ENCODE data around the gene MYRIP. TPM values are rescaled to one million over a fixed set of nuclear protein-coding genes. Genes with fewer than 3 reads are reported as not detected.

The MYRIP gene
- total and polyA plus RNA-seq, 7 experiments from 2014 or later: not detected

GRCh38 chr3:40304352-40304751 lies 494.9 kb downstream of the MYRIP start:
- DNase-seq (no peak), ATAC-seq (no peak)
- H3K4me3 ChIP-seq (ENCODE audit: low read length): no peak overlapping the region
- peaks cover 0 to 9% (median 0%) of the 10 kb centered on the region in 11 donors for H3K9me3 Mint-ChIP-seq
- no peak overlapping the region for H3K27ac Mint-ChIP-seq
- no peaks in the 10 kb centered on the region for H3K27me3 Mint-ChIP-seq
- H3K4me3 Mint-ChIP-seq: no peak overlapping the region
- peaks cover 5 to 6% of the 10 kb centered on the region in 2 donors for H3K4me1 ChIP-seq (ENCODE audit: control insufficient read depth in 2 of 2, insufficient read depth in 2 of 2, low read length in 2 of 2)
- H3K27ac ChIP-seq (ENCODE audit: low read depth, low read length): no peak overlapping the region
- no peaks in the 10 kb centered on the region for H3K9me3 ChIP-seq (ENCODE audit: control insufficient read depth in 2 of 3, low read length in 3 of 3)
- POLR2A ChIA-PET: interaction anchor here (0.6 kb wide), 1 partner anchor 1696 kb away, joined by 4 read pairs; no protein-coding TSS in a partner anchor
- peaks cover 0 to 8% (median 6%) of the 10 kb centered on the region in 7 donors for H3K4me1 Mint-ChIP-seq
- peaks cover 2 to 29% (median 24%) of the 10 kb centered on the region in 5 donors for H3K36me3 Mint-ChIP-seq
- H3K36me3 ChIP-seq (ENCODE audit: control insufficient read depth in 2 of 3, insufficient read depth in 3 of 3, low read length in 3 of 3): peaks cover 0 to 5% (median 0%) of the 10 kb centered on the region in 3 experiments
- intact Hi-C loops (cut with micrococcal nuclease): no loop called here
- no peaks in the 10 kb centered on the region for H3K27me3 ChIP-seq (ENCODE audit: control insufficient read depth in 2 of 2, insufficient read depth in 2 of 2, low read length in 2 of 2)
- CTCF ChIA-PET: no interaction called here

GRCh38 chr3:40306336-40306735 lies 496.9 kb downstream of the MYRIP start:
- POLR2A ChIA-PET: interaction anchor here (1.3 kb wide), 1 partner anchor 893 kb away, joined by 3 read pairs; the partner anchor contains the start of gene CTNNB1
- Histone ChIP-seq H3K27me3 (ENCODE audit: control insufficient read depth in 2 of 2, insufficient read depth in 2 of 2, low read length in 2 of 2) (no peaks in the 10 kb centered on the region), H3K4me3 (ENCODE audit: low read length) (no peak overlapping the region), H3K27ac (ENCODE audit: low read depth, low read length) (no peak overlapping the region), H3K4me1 (ENCODE audit: control insufficient read depth in 2 of 2, insufficient read depth in 2 of 2, low read length in 2 of 2) (peaks cover 5 to 12% of the 10 kb centered on the region in 2 donors), H3K9me3 (ENCODE audit: control insufficient read depth in 2 of 3, low read length in 3 of 3) (no peaks in the 10 kb centered on the region), H3K36me3 (ENCODE audit: control insufficient read depth in 2 of 3, insufficient read depth in 3 of 3, low read length in 3 of 3) (peaks cover 0 to 8% (median 3%) of the 10 kb centered on the region in 3 experiments)
- peaks cover 0 to 11% (median 7%) of the 10 kb centered on the region in 5 donors for H3K36me3 Mint-ChIP-seq
- H3K9me3 Mint-ChIP-seq: peaks cover 0 to 12% (median 0%) of the 10 kb centered on the region in 11 donors
- no peaks in the 10 kb centered on the region for H3K27me3 Mint-ChIP-seq
- no peak overlapping the region for H3K27ac Mint-ChIP-seq
- H3K4me3 Mint-ChIP-seq: no peak overlapping the region
- CTCF ChIA-PET: no interaction called here
- intact Hi-C loops (cut with micrococcal nuclease): loop anchor here in 1 of 2 donors (5.0 kb wide), 1 partner anchor 924 kb away; the partner anchor contains the start of gene SLC25A38
- H3K4me1 Mint-ChIP-seq: peaks cover 5 to 22% (median 13%) of the 10 kb centered on the region in 7 donors
- ATAC-seq: no peak
- DNase-seq: no peak

GRCh38 chr3:40307176-40307575 lies 497.8 kb downstream of the MYRIP start:
- ChIA-PET CTCF (interaction anchor here (0.7 to 1.9 kb wide), 2 partner anchors 10 to 117 kb away, joined by 4 to 15 read pairs; no protein-coding TSS in a partner anchor), POLR2A (interaction anchor here (0.6 to 1.3 kb wide), 3 partner anchors 166 to 892 kb away, joined by 3 to 4 read pairs (median 3); partner anchors contain the start of genes CTNNB1 and ZNF621)
- peaks cover 5 to 16% of the 10 kb centered on the region in 2 donors for H3K4me1 ChIP-seq (ENCODE audit: control insufficient read depth in 2 of 2, insufficient read depth in 2 of 2, low read length in 2 of 2)
- no peak overlapping the region for H3K4me3 ChIP-seq (ENCODE audit: low read length)
- H3K9me3 ChIP-seq (ENCODE audit: control insufficient read depth in 2 of 3, low read length in 3 of 3): no peaks in the 10 kb centered on the region
- Mint-ChIP-seq H3K27ac (no peak overlapping the region), H3K27me3 (no peaks in the 10 kb centered on the region), H3K9me3 (peaks cover 0 to 4% (median 0%) of the 10 kb centered on the region in 11 donors), H3K4me1 (peaks cover 5 to 30% (median 22%) of the 10 kb centered on the region in 7 donors), H3K36me3 (peaks cover 0 to 7% (median 4%) of the 10 kb centered on the region in 5 donors), H3K4me3 (no peak overlapping the region)
- H3K36me3 ChIP-seq (ENCODE audit: control insufficient read depth in 2 of 3, insufficient read depth in 3 of 3, low read length in 3 of 3): peaks cover 4 to 15% (median 5%) of the 10 kb centered on the region in 3 experiments
- H3K27me3 ChIP-seq (ENCODE audit: control insufficient read depth in 2 of 2, insufficient read depth in 2 of 2, low read length in 2 of 2): no peaks in the 10 kb centered on the region
- DNase-seq (no peak), ATAC-seq (no peak)
- intact Hi-C loops (cut with micrococcal nuclease): loop anchor here in 1 of 2 donors (5.0 kb wide), 1 partner anchor 925 kb away; the partner anchor contains the start of gene SLC25A38
- H3K27ac ChIP-seq (ENCODE audit: low read depth, low read length): no peak overlapping the region

- Histone ChIP-seq H3K27ac (ENCODE audit: low read depth, low read length) (peak overlapping the region; percentile 99), H3K4me3 (ENCODE audit: low read length) (peak overlapping the region; percentile 80), H3K27me3 (ENCODE audit: control insufficient read depth in 2 of 2, insufficient read depth in 2 of 2, low read length in 2 of 2) (no peaks in the 10 kb centered on the region), H3K4me1 (ENCODE audit: control insufficient read depth in 2 of 2, insufficient read depth in 2 of 2, low read length in 2 of 2) (peaks cover 5 to 16% of the 10 kb centered on the region in 2 donors), H3K9me3 (ENCODE audit: control insufficient read depth in 2 of 3, low read length in 3 of 3) (no peaks in the 10 kb centered on the region), H3K36me3 (ENCODE audit: control insufficient read depth in 2 of 3, insufficient read depth in 3 of 3, low read length in 3 of 3) (peaks cover 4 to 28% (median 16%) of the 10 kb centered on the region in 3 experiments)
- Mint-ChIP-seq H3K27ac (peak overlapping the region; percentile 97 to 100 (median 99)), H3K4me3 (peak overlapping the region; percentile 92 to 100 (median 99)), H3K27me3 (no peaks in the 10 kb centered on the region), H3K36me3 (peaks cover 0 to 18% (median 4%) of the 10 kb centered on the region in 5 donors), H3K9me3 (peaks cover 0 to 4% (median 0%) of the 10 kb centered on the region in 11 donors), H3K4me1 (peaks cover 5 to 43% (median 30%) of the 10 kb centered on the region in 7 donors)
- DNase-seq (peak in 1 of 9 donors; percentile 8), ATAC-seq (no peak)
- POLR2A ChIA-PET: interaction anchor here (0.6 to 4.3 kb wide), 13 partner anchors 12 to 1718 kb away, joined by 3 to 26 read pairs (median 3); partner anchors contain the start of genes CTNNB1 and RPL14
- intact Hi-C loops (cut with micrococcal nuclease): loop anchor here (1.0 to 5.0 kb wide), 14 partner anchors 18 to 1703 kb away; partner anchors contain the start of genes CTNNB1 (in 2 of the 2), RPL14 (in 2 of the 2), RPSA (in 2 of the 2) and SLC25A38 (in 2 of the 2)
- CTCF ChIA-PET: interaction anchor here (0.5 to 1.9 kb wide), 8 partner anchors 9 to 1812 kb away, joined by 3 to 15 read pairs (median 3); partner anchors contain the start of gene ZNF619
Measured at GRCh38 chr3:40308725-40309417, 499.5 kb downstream of the MYRIP start.

GRCh38 chr3:40309418-40309924 lies 500.1 kb downstream of the MYRIP start, which contains the start of gene EIF1B:
EIF1B (plus strand) TSS chr3:40309707; CDS start chr3:40309942, 235 bp downstream.
- Mint-ChIP-seq H3K4me3 (peak within 1 kb of the TSS; percentile 92 to 100 (median 99)), H3K36me3 (peaks cover 0 to 23% (median 4%) of the 10 kb centered on the region in 5 donors), H3K9me3 (peaks cover 0 to 4% (median 0%) of the 10 kb centered on the region in 11 donors), H3K27ac (peak within 1 kb of the TSS; percentile 97 to 100 (median 99)), H3K4me1 (peaks cover 5 to 44% (median 30%) of the 10 kb centered on the region in 7 donors), H3K27me3 (no peaks in the 10 kb centered on the region)
- POLR2A ChIA-PET: interaction anchor here (0.6 to 4.3 kb wide), 13 partner anchors 11 to 1705 kb away, joined by 3 to 26 read pairs (median 3); partner anchors contain the start of genes CTNNB1, RPL14 and RPSA
- peaks cover 5 to 16% of the 10 kb centered on the region in 2 donors for H3K4me1 ChIP-seq (ENCODE audit: control insufficient read depth in 2 of 2, insufficient read depth in 2 of 2, low read length in 2 of 2)
- CTCF ChIA-PET: interaction anchor here (0.5 to 1.2 kb wide), 4 partner anchors 11 to 1605 kb away, joined by 3 to 4 read pairs (median 3); partner anchors contain the start of gene ZNF619
- DNase-seq: peak; percentile 95 to 99 (median 98)
- ATAC-seq: peak; percentile 97
- no peaks in the 10 kb centered on the region for H3K27me3 ChIP-seq (ENCODE audit: control insufficient read depth in 2 of 2, insufficient read depth in 2 of 2, low read length in 2 of 2)
- H3K36me3 ChIP-seq (ENCODE audit: control insufficient read depth in 2 of 3, insufficient read depth in 3 of 3, low read length in 3 of 3): peaks cover 4 to 34% (median 16%) of the 10 kb centered on the region in 3 experiments
- peak within 1 kb of the TSS; percentile 80 for H3K4me3 ChIP-seq (ENCODE audit: low read length)
- intact Hi-C loops (cut with micrococcal nuclease): loop anchor here (1.0 to 5.0 kb wide), 14 partner anchors 18 to 1703 kb away; partner anchors contain the start of genes CTNNB1 (in 2 of the 2), RPL14 (in 2 of the 2), RPSA (in 2 of the 2) and SLC25A38 (in 2 of the 2)
- H3K27ac ChIP-seq (ENCODE audit: low read depth, low read length): peak within 1 kb of the TSS; percentile 99
- H3K9me3 ChIP-seq (ENCODE audit: control insufficient read depth in 2 of 3, low read length in 3 of 3): no peaks in the 10 kb centered on the region
